ENCODE data around the gene CCDC148.

- TF ChIP-seq CTCF (IDR thresholded peaks at IDR 0.05; ENCODE audit: low read depth, low read length, poor library complexity, severe bottlenecking), result no peak
- no peak for TF ChIP-seq EZH2phosphoT487 (IDR thresholded peaks at IDR 0.05; ENCODE audit: borderline replicate concordance, low read length)
Observed at GRCh38 chr2:158407031-158407430, 49.5 kb downstream of the CCDC148 start.
